K562 (cell line): Measurements from ENCODE around the gene STX12. TPM values are rescaled to one million over a fixed set of nuclear protein-coding genes. Genes with fewer than 3 reads are reported as not detected.

Experiments
- ILK ChIP-seq: fragments of 450-650 bp; IDR thresholded peaks from 2 replicates; pipeline ENCODE4 v1.6.1; 2016; ENCODE audit warnings: missing genetic modification characterization, low read depth, mild to moderate bottlenecking, missing compliant biosample characterization, moderate library complexity, borderline replicate concordance
- JUND ChIP-seq, 2 experiments: IDR thresholded peaks; 2 replicates in 1 of 2; 3 replicates in 1 of 2; pipeline ENCODE4 v1.6.1; 2011; ENCODE audit warnings: borderline replicate concordance in 2 of 2, low read depth in 2 of 2, low read length in 2 of 2, improper control_type of control experiment in 1 of 2, missing biosample characterization in 1 of 2, missing genetic modification characterization in 1 of 2, missing genetic modification reagents in 1 of 2
- MAZ ChIP-seq, 2 experiments: fragments of 450-650 bp in 1 of 2; sonication (generic) in 1 of 2; formaldehyde crosslinking; IDR thresholded peaks in 1 of 2; conservative IDR thresholded peaks in 1 of 2; 2 replicates each; pipeline versions ENCODE4 v1.4.0 to v1.5.0; 2020; ENCODE audit warnings: mild to moderate bottlenecking in 1 of 2, missing genetic modification reagents in 1 of 2
- NFE2 ChIP-seq: IDR thresholded peaks from 2 replicates; pipeline ENCODE4 v1.6.1; 2014; ENCODE audit warnings: antibody characterized with exemption, low read depth
- NFIC ChIP-seq: fragments of 450-650 bp; IDR thresholded peaks from 2 replicates; pipeline ENCODE4 v1.6.1; 2017; ENCODE audit warnings: mild to moderate bottlenecking, inconsistent platforms
- PPARD ChIP-seq: fragments of 250-450 bp; sonication (Bioruptor Pico); IDR thresholded peaks from 2 replicates; pipeline ENCODE4 v1.8.0; 2022; ENCODE audit warnings: inconsistent platforms, mild to moderate bottlenecking, moderate library complexity
- PRPF4 ChIP-seq: fragments of 200-400 bp; formaldehyde crosslinking; IDR thresholded peaks from one replicate; pipeline ENCODE4 v1.6.1; 2017; ENCODE audit warnings: low read length, low read depth, mild to moderate bottlenecking; ENCODE audit not compliant: insufficient read depth, poor library complexity, severe bottlenecking
- PTTG1 ChIP-seq: fragments of 450-650 bp; IDR thresholded peaks from 2 replicates; pipeline ENCODE4 v1.6.1; 2016; ENCODE audit warnings: low read depth, mild to moderate bottlenecking, missing genetic modification characterization, missing compliant biosample characterization
- RBM15 ChIP-seq: fragments of 200-400 bp; formaldehyde crosslinking; IDR thresholded peaks from 2 replicates; pipeline ENCODE4 v1.6.1; 2018; ENCODE audit warnings: mild to moderate bottlenecking, low read length, moderate library complexity; ENCODE audit not compliant: insufficient read depth
- SP1 ChIP-seq: sonication (generic); formaldehyde crosslinking; IDR thresholded peaks from 2 replicates; pipeline ENCODE4 v1.8.1; 2022; ENCODE audit warnings: mild to moderate bottlenecking, missing genetic modification reagents
- THRA ChIP-seq: fragments of 450-650 bp; IDR thresholded peaks from 2 replicates; pipeline ENCODE4 v1.6.1; 2017; ENCODE audit warnings: mild to moderate bottlenecking, moderate library complexity
- ZBTB2 ChIP-seq: fragments of 450-650 bp; IDR thresholded peaks from 2 replicates; pipeline ENCODE4 v1.6.1; 2016; ENCODE audit warnings: antibody characterized with exemption
- ZHX1 ChIP-seq: fragments of 150-350 bp; conservative IDR thresholded peaks from 2 replicates; pipeline ENCODE4 v1.6.1; 2014; ENCODE audit warnings: low read length
- ZNF23 ChIP-seq: fragments of 250-450 bp; sonication (Bioruptor Pico); IDR thresholded peaks from 2 replicates; pipeline ENCODE4 v1.4.0; 2020; ENCODE audit warnings: mild to moderate bottlenecking
- ZNF232 ChIP-seq: sonication (generic); formaldehyde crosslinking; IDR thresholded peaks from 2 replicates; pipeline ENCODE4 v1.8.0; 2022; ENCODE audit warnings: mild to moderate bottlenecking, missing genetic modification reagents
- ZNF274 ChIP-seq: IDR thresholded peaks from 2 replicates; pipeline ENCODE4 v1.6.1; 2011; ENCODE audit warnings: low read depth, mild to moderate bottlenecking, low read length, moderate library complexity, borderline replicate concordance
- ZNF696 ChIP-seq: fragments of 250-450 bp; sonication (Bioruptor Pico); conservative IDR thresholded peaks from 2 replicates; pipeline ENCODE4 v1.4.0; 2020; ENCODE audit warnings: mild to moderate bottlenecking, moderate library complexity
- ZSCAN32 ChIP-seq: fragments of 450-650 bp; formaldehyde crosslinking; IDR thresholded peaks from 2 replicates; pipeline ENCODE4 v1.4.0; 2020; ENCODE audit warnings: mild to moderate bottlenecking, moderate library complexity
- polyA plus RNA-seq, 8 experiments: library from polyadenylated mRNA; depleted of rRNA in 4 of 8; stranded (reverse) in 5 of 8; unstranded in 3 of 8; fragments of >200 nt; fragmentation: Nextera tagmentation in 2 of 8; fragmentation: Illumina TruSeq in 1 of 8; extraction: Ambion mirVana in 2 of 8; extraction: Trizol in 1 of 8; gene quantifications; 2 replicates each; pipeline versions ENCODE4 v1.2.1 to v1.2.3, GENCODE V29; 2011 to 2014; ENCODE audit warnings: inconsistent platforms in 1 of 8, missing spikeins in 1 of 8
- total RNA-seq, 7 experiments: library from RNA; depleted of rRNA in 6 of 7; stranded (reverse); fragments of >200 nt in 6 of 7; fragmentation: Illumina TruSeq in 2 of 7; extraction: Trizol in 2 of 7; gene quantifications; 2 replicates each; pipeline versions ENCODE4 v1.2.1 to v1.2.3, GENCODE V29; 2011 to 2021; ENCODE audit warnings: low replicate concordance in 1 of 7
- TF ChIP-seq, protein P1 (sequence below): sonication (generic); formaldehyde crosslinking; IDR thresholded peaks from 2 replicates; pipeline ENCODE4 v1.8.0; 2022; ENCODE audit warnings: mild to moderate bottlenecking, missing genetic modification reagents

STX12 gene
- total and polyA plus RNA-seq, 9 of the 15 experiments (the other 6 are each of a cell fraction or from before 2014, with no cell fraction given), result 16.9 to 31.3 (median 25.7) TPM

- TF ChIP-seq RBM15, result no peak
- TF ChIP-seq MAZ (CRISPR knock-in tag; conservative IDR thresholded peaks at IDR 0.05 in 1 of 2, IDR thresholded peaks at IDR 0.05 in 1 of 2), result peak; percentile 89 to 91
- no peak for TF ChIP-seq PPARD
- peak; percentile 100 for TF ChIP-seq JUND (IDR thresholded peaks at IDR 0.05; ENCODE audit: borderline replicate concordance, low read depth, low read length)
- peak; percentile 100 for TF ChIP-seq JUND (tag; IDR thresholded peaks at IDR 0.05; ENCODE audit: borderline replicate concordance, low read depth, low read length)
- TF ChIP-seq, protein P1, sequence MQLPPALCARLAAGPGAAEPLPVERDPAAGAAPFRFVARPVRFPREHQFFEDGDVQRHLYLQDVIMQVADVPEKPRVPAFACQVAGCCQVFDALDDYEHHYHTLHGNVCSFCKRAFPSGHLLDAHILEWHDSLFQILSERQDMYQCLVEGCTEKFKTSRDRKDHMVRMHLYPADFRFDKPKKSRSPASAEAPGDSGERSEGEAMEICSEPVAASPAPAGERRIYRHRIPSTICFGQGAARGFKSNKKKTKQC (CRISPR knock-in tag), result peak; percentile 60
- TF ChIP-seq THRA, result no peak
- TF ChIP-seq SP1 (CRISPR knock-in tag), result peak; percentile 85
- TF ChIP-seq ZSCAN32 (CRISPR knock-in tag), result no peak
- TF ChIP-seq ZNF274, result peak; percentile 60; the same call in 1 of the 2 replicates
- no peak for TF ChIP-seq ZNF23 (CRISPR knock-in tag)
- TF ChIP-seq NFIC, result no peak
- TF ChIP-seq PTTG1, result no peak
- TF ChIP-seq ZNF696 (CRISPR knock-in tag), result no peak
- TF ChIP-seq ILK, result no peak
- no peak for TF ChIP-seq ZHX1
- no peak for TF ChIP-seq PRPF4
- peak; percentile 96 for TF ChIP-seq ZBTB2
- 0 out of 2 replicates have a peak, but pooled peaks have one; percentile 30 for TF ChIP-seq ZNF232 (CRISPR knock-in tag)
- TF ChIP-seq NFE2, result no peak
Observed at GRCh38 chr1:27772932-27773825, at the start of gene STX12 (continued).
